Right lobe of liver (tissue), 4 donors: ENCODE measurements around the gene KIF4A.

Source experiments
- POLR2A ChIP-seq: fragments of 450-650 bp; IDR thresholded peaks from one replicate; pipeline ENCODE4 v1.6.1; 2017; ENCODE audit warnings: antibody characterized with exemption, mild to moderate bottlenecking
- TF ChIP-seq, protein P1 (sequence below), 4 donors: fragments of 200-600 bp in 3 of 4; fragments of 450-650 bp in 1 of 4; IDR thresholded peaks; one replicate each; pipeline versions ENCODE4 v1.5.1 to v1.8.0; 2016 to 2022; ENCODE audit warnings: antibody characterized with exemption in 4 of 4, mild to moderate bottlenecking in 2 of 4
- donor health status: DM: no; HTN: no; CAD: no.
- donor health status: DM: no; HTN: no; CAD: no.
- donor health status: DM: no; HTN: yes; CAD: no.

DNA sequence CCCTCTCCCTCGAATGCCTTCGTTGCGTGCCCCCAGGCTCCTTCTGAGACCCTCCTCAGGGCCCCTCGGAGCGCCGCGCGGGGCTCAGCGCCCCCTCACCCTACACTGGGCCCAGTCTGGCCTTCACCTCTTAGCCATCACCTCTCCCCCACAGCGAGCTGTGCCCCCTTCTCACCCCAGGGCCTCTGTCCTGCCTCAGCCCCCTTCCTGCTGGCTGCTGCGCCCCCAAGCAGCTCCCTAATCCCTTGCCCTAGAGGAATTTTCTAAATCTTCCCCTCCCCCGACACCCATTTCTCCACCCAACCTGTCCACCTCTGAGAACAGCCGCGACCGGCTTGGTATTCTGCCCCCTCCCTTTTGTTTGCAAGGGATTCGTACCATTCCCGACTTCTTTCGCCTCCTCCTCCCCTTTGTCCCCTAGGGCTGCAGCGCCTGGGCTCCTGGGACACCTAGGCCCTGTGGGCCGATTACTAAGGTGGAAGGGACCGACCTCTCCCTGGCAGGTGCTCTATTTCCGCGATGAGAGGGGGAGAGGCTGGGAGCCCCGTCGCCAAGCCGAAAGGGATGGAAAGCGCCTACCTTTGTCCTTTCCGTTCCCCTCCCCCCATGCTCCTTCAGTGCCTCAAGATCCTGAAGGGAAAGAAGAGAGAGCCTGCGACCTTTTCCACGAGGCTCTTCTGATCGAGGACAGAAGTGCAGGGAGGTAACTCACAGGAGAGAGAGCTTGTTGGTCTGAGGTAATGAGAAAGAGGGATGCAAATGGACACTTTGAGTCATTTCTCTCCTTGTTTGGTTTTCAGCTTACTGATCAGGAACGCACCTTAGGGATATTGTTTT is 165.7 kb downstream of the KIF4A start:
- TF ChIP-seq, protein P1, sequence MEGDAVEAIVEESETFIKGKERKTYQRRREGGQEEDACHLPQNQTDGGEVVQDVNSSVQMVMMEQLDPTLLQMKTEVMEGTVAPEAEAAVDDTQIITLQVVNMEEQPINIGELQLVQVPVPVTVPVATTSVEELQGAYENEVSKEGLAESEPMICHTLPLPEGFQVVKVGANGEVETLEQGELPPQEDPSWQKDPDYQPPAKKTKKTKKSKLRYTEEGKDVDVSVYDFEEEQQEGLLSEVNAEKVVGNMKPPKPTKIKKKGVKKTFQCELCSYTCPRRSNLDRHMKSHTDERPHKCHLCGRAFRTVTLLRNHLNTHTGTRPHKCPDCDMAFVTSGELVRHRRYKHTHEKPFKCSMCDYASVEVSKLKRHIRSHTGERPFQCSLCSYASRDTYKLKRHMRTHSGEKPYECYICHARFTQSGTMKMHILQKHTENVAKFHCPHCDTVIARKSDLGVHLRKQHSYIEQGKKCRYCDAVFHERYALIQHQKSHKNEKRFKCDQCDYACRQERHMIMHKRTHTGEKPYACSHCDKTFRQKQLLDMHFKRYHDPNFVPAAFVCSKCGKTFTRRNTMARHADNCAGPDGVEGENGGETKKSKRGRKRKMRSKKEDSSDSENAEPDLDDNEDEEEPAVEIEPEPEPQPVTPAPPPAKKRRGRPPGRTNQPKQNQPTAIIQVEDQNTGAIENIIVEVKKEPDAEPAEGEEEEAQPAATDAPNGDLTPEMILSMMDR (IDR thresholded peaks at IDR 0.05), result no peak
- no peak for TF ChIP-seq POLR2A
